ENCODE data around the gene XPOT.
A peak's percentile ranks its signal among the peaks of the same experiment; 100 is the strongest.

Gene XPOT

GRCh38 chr12:64445490-64445889, 41.3 kb downstream of the XPOT start:
- no peak overlapping the region for H3K4me3 ChIP-seq (ENCODE audit: low read depth, low read length)
- TF ChIP-seq CTCF (IDR thresholded peaks at IDR 0.05; ENCODE audit: low read depth, low read length, missing control alignments), result no peak
- DNase-seq (ENCODE audit: low read depth), result no peak

- no peak for TF ChIP-seq CTCF (IDR thresholded peaks at IDR 0.05; ENCODE audit: low read depth, low read length, missing control alignments)
- H3K4me3 ChIP-seq (ENCODE audit: low read depth, low read length), result no peak overlapping the region
- no peak for DNase-seq (ENCODE audit: low read depth)
Observed at GRCh38 chr12:64446295-64446694, 42.1 kb downstream of the XPOT start.

DNA sequence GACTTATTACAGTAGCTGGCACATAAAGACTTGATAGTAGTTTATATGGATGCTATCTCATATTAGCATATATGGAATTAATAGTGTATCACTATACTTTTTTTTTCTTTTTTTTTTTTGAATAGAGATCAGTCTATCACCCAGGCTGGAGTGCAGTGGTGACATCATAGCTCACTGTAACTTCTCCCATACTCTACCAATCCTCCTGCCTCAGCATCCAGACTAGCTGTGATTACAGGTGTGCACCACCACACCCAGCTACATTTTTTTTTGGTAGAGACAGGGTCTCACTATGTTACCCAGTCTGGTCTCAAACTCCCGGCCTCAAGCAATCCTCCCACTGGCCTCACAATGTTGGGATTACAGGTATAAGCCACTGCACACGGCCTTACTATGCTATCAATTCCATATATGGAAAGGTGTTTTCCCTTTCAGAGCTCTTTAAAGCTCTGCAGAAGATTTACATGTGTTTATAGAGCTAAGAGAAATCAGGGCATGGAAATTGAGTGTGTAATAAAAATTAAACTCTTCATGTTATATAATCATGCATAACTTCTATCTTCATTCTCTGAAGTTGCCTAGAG, 46.0 kb downstream of the XPOT start:
- no peak for TF ChIP-seq CTCF (IDR thresholded peaks at IDR 0.05; ENCODE audit: low read depth, low read length, missing control alignments)

GRCh38 chr12:64450711-64451486, 46.7 kb downstream of the XPOT start:
- DNase-seq (ENCODE audit: low read depth), result no peak
- H3K4me3 ChIP-seq (ENCODE audit: low read depth, low read length), result peak overlapping the region; percentile 95
- no peak for TF ChIP-seq CTCF (IDR thresholded peaks at IDR 0.05; ENCODE audit: low read depth, low read length, missing control alignments)

More for the DNA sequence above, 46.0 kb downstream of the XPOT start:
- no peak overlapping the region; the same call in 1 of the 2 replicates for H3K4me3 ChIP-seq (ENCODE audit: low read depth, low read length)
- DNase-seq (ENCODE audit: low read depth), result no peak

DNA sequence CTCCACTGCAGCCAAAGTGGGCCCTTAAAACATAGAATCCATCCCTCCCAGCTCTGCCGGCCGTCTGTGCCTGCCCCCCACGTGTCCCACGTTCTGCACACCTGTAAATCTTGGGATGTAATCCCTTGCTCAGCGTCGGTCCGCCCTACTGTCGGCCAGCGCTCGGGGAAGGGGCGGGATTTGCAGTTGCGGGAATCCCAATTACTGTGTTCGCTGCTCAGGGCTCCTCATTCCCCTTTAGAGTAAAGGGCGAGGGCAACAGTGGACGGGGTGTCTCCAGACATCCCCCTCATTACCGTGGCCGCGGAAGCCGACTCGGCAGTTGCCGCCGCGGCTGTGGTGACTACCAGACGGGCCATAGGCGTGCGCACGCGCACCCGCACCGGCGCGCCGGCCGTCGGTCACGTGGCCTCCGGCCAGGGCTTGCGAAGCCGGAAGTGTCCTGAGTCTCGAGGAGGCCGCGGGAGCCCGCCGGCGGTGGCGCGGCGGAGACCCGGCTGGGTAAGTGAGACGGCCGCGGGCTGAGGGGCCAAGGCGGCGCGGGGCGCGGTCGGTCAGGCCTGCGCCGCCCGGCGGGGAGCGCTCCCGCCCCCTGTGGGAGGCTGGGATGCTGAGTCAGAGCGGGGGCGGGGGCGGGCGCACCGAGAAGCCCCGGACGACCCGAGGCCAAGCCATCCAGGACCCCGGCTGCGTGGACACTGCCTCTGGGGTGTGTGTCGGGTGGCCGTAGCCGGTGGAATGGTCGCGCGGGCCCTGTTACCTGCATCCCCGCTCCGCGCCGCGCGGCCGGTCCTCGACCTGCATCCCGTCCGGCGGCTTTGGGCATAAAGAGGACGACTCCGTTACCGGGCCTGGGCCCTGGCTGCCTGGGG, 47.7 kb downstream of the XPOT start, which contains the start of gene TBK1:
Gene TBK1, plus strand, starts transcription at position 434 of the 872 bp plus-strand sequence. CDS start 3,751 bp downstream, outside the sequence.
- peak; percentile 50 for DNase-seq (ENCODE audit: low read depth)
- H3K4me3 ChIP-seq (ENCODE audit: low read depth, low read length), result peak within 1 kb of the TSS; percentile 95
- no peak for TF ChIP-seq CTCF (IDR thresholded peaks at IDR 0.05; ENCODE audit: low read depth, low read length, missing control alignments)

DNA sequence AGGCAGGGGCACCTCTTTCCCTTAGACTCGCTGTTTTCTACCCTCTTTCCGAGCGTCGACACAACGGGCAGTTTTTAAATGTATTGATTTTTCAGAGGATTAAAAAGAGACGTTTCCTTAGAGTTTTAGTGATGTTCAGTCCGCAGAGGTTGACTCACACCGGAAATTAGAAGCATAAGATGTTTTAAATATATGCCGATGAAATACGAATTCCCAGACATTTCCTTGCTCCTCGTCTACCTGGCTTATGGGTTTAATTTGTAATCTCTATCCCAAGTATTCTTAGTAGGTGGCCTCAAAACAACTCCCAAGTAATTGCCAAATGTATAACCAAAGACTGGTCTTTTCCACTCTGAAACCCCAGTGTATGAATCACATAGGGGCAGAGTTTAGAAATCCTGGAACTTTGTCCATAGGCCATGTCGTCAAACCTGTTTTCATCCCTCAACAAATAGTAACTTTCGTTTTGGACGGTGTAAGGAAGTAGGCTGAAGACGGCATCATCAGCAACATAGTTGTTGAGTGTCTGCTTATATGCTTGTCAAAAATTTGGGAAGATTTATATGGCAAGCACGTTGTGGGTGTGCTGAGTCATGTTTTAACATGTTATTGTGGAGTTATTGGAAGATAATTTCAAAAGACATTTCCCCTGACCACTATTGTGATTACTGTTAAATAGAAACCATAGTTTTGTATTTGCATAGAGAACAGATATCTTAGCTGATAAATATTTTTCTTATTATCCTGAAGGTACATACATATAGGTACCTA, 48.6 kb downstream of the XPOT start:
- no peak for DNase-seq (ENCODE audit: low read depth)
- TF ChIP-seq CTCF (IDR thresholded peaks at IDR 0.05; ENCODE audit: low read depth, low read length, missing control alignments), result no peak
- H3K4me3 ChIP-seq (ENCODE audit: low read depth, low read length), result peak overlapping the region; percentile 95
